Smooth muscle cell of the brain vasculature (primary cell): ENCODE measurements around the gene VTA1.

Source experiments
- DNase-seq: peaks from one replicate; pipeline ENCODE4 v3.0.0-alpha.2; 2012; ENCODE audit warnings: low read depth, low spot score

Gene VTA1

DNA sequence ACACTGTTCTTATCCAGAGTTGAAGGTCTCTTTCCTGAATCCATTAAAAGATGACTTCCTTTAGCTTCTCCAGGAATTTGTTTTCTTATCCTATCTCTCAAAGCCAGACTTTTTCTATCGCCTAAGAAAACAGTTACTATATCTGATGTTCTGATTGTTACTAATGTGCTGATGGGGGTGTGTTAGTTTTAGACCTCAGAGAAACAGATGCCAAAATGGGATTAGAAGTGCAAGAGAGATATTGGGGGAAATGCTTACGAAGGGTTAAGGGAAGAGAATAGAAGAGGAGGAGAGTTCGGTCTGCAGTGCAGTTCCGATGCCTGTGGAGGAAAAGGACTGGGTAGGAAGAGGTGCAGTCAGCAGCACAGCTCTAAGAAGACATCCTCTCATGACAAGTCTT is 119.0 kb downstream of the VTA1 start:
- no peak for DNase-seq

DNA sequence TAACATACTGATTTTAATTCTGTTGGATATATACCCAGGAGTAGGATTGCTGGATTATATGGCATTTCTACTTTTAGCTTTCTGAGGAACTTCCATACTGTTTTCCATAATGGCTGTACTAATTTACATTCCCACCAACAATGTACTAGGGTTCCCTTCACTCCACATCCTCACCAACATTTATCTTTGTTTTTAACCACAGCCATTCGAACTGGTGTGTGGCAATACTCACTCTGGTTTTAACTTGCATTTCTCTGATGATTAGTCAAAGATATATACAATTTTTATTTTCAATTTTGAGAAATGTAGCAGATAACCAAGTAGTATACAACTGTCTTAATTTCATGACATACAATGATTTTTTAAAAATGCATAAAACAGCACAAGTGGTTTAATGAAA is 124.4 kb downstream of the VTA1 start:
- DNase-seq = no peak
